Smooth muscle cell (in vitro differentiated cells): ENCODE results near the gene MYBL2. TPM values are rescaled to one million over a fixed set of nuclear protein-coding genes. Genes with fewer than 3 reads are reported as not detected.

ENCODE experiments used
- DNase-seq: peaks from one replicate; lab custom pipeline; 2025; ENCODE audit not compliant: unreplicated experiment; lab: John Stamatoyannopoulos, UW
- H2AFZ ChIP-seq: fragments of 200-600 bp; sonication (generic); 2 replicates; pipeline ENCODE4 v1.6.0; 2016; ENCODE audit warnings: antibody characterized with exemption, low read depth, mild to moderate bottlenecking
- H3F3A ChIP-seq: fragments of 200-600 bp; sonication (generic); 2 replicates; pipeline ENCODE4 v1.6.0; 2017; ENCODE audit warnings: antibody characterized with exemption, low read depth
- H3K27ac ChIP-seq: fragments of 200-600 bp; sonication (generic); 2 replicates; pipeline ENCODE4 v1.5.1; 2016; ENCODE audit warnings: low read depth, mild to moderate bottlenecking
- H3K27me3 ChIP-seq: fragments of 200-600 bp; sonication (generic); 2 replicates; pipeline ENCODE4 v1.6.1; 2016; ENCODE audit warnings: low read depth, mild to moderate bottlenecking
- H3K36me3 ChIP-seq: fragments of 200-600 bp; sonication (generic); 2 replicates; pipeline ENCODE4 v1.5.1; 2016; ENCODE audit warnings: low read depth
- H3K4me1 ChIP-seq: fragments of 200-600 bp; sonication (generic); 2 replicates; pipeline ENCODE4 v1.5.1; 2016; ENCODE audit warnings: low read depth
- H3K4me2 ChIP-seq: fragments of 200-600 bp; sonication (generic); 2 replicates; pipeline ENCODE4 v1.6.0; 2016; ENCODE audit warnings: mild to moderate bottlenecking
- H3K4me3 ChIP-seq: fragments of 200-600 bp; sonication (generic); 2 replicates; pipeline ENCODE4 v1.5.1; 2016; ENCODE audit warnings: mild to moderate bottlenecking
- H3K79me2 ChIP-seq: fragments of 200-600 bp; sonication (generic); 2 replicates; pipeline ENCODE4 v1.6.0; 2016; ENCODE audit warnings: low read depth, mild to moderate bottlenecking
- H3K9ac ChIP-seq: fragments of 200-600 bp; sonication (generic); 2 replicates; pipeline ENCODE4 v1.6.0; 2016; ENCODE audit warnings: low read depth
- H3K9me3 ChIP-seq: fragments of 200-600 bp; sonication (generic); replicated peaks from 2 replicates; pipeline ENCODE4 v1.5.1; 2016; ENCODE audit warnings: low read depth
- H4K20me1 ChIP-seq: fragments of 200-600 bp; sonication (generic); 2 replicates; pipeline ENCODE4 v1.6.0; 2016; ENCODE audit warnings: low read depth
- WGBS: methylation state at CpG from one replicate; pipeline ENCODE4 v1.1.7; 2016; ENCODE audit warnings: low lambda C conversion rate; 5-methylcytosine and 5-hydroxymethylcytosine counted together
- polyA plus RNA-seq: library from polyadenylated mRNA; unstranded; fragments of >200 nt; fragmentation: Nextera tagmentation; extraction: Ambion mirVana; gene quantifications from 2 replicates; pipeline ENCODE4 v1.2.1, GENCODE V29; 2016
- total RNA-seq: library from RNA; depleted of rRNA; stranded (reverse); fragments of >200 nt; gene quantifications from 2 replicates; pipeline ENCODE4 v1.2.3, GENCODE V29; 2014
- TF ChIP-seq, protein P1 (sequence below): fragments of 200-600 bp; sonication (generic); IDR thresholded peaks from 2 replicates; pipeline ENCODE4 v1.5.1; 2017; ENCODE audit warnings: borderline replicate concordance, mild to moderate bottlenecking, antibody characterized with exemption; ENCODE audit not compliant: insufficient read depth, poor library complexity, severe bottlenecking

The MYBL2 gene
- total and polyA plus RNA-seq, 2 experiments from 2014 or later: 8.6 to 26.2 TPM

DNA sequence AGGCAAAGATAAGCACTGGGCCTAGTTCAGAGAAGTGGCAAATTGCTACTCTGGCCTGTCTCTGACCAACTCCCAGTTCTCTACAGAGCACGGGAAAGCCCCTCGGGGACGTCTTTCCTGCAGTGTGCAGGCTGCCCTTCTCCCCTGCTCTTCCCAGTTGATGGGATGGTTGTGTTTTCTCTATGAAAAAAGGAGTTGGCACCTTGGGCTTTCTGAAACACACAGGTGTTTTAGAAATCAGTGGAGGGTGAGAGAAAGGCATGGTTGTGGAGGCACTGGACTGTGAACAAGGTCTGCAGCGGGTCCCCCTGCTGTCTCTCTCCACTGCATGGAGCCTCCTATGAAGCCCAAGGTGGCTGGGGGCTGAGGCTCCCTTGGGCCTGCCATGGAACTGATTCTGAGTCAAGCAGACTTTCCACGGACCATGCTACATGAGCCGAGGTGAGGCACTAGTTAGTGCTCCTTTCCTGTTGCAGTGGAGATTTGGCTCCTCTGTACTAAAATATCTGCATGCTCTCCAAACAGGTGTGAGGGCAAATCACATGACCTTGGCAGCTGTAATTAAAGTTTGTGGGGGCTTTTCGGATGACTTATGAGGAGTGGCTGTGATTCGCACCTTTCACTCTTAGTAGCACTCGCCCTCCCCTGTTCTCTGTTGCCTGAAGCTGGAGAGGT is 43.6 kb downstream of the MYBL2 start:
- Histone ChIP-seq H3K79me2 (no peaks in the 10 kb centered on the region), H3K4me1 (no peaks in the 10 kb centered on the region), H3K27me3 (no peaks in the 10 kb centered on the region), H3F3A (no peaks in the 10 kb centered on the region), H3K27ac (no peak overlapping the region), H3K9ac (no peak overlapping the region), H2AFZ (no peak overlapping the region), H4K20me1 (no peaks in the 10 kb centered on the region), H3K4me3 (no peak overlapping the region), H3K36me3 (no peaks in the 10 kb centered on the region), H3K9me3 (no peaks in the 10 kb centered on the region), H3K4me2 (no peak overlapping the region)
- no peak for DNase-seq
- TF ChIP-seq, protein P1, sequence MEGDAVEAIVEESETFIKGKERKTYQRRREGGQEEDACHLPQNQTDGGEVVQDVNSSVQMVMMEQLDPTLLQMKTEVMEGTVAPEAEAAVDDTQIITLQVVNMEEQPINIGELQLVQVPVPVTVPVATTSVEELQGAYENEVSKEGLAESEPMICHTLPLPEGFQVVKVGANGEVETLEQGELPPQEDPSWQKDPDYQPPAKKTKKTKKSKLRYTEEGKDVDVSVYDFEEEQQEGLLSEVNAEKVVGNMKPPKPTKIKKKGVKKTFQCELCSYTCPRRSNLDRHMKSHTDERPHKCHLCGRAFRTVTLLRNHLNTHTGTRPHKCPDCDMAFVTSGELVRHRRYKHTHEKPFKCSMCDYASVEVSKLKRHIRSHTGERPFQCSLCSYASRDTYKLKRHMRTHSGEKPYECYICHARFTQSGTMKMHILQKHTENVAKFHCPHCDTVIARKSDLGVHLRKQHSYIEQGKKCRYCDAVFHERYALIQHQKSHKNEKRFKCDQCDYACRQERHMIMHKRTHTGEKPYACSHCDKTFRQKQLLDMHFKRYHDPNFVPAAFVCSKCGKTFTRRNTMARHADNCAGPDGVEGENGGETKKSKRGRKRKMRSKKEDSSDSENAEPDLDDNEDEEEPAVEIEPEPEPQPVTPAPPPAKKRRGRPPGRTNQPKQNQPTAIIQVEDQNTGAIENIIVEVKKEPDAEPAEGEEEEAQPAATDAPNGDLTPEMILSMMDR: no peak
- 97% methylated on average over 9 of the region's 9 CpGs for WGBS

- Histone ChIP-seq H3K4me2 (no peak overlapping the region), H3K27ac (no peak overlapping the region), H3F3A (no peaks in the 10 kb centered on the region), H3K79me2 (no peaks in the 10 kb centered on the region), H3K27me3 (no peaks in the 10 kb centered on the region), H2AFZ (no peak overlapping the region), H3K4me3 (no peak overlapping the region), H3K9me3 (no peaks in the 10 kb centered on the region), H3K9ac (no peak overlapping the region), H4K20me1 (no peaks in the 10 kb centered on the region), H3K4me1 (no peaks in the 10 kb centered on the region), H3K36me3 (no peaks in the 10 kb centered on the region)
- WGBS: 96% methylated on average over 15 of the region's 15 CpGs
- TF ChIP-seq, protein P1: no peak
- DNase-seq: no peak
Measured at GRCh38 chr20:43711098-43711654, 44.3 kb downstream of the MYBL2 start.

DNA sequence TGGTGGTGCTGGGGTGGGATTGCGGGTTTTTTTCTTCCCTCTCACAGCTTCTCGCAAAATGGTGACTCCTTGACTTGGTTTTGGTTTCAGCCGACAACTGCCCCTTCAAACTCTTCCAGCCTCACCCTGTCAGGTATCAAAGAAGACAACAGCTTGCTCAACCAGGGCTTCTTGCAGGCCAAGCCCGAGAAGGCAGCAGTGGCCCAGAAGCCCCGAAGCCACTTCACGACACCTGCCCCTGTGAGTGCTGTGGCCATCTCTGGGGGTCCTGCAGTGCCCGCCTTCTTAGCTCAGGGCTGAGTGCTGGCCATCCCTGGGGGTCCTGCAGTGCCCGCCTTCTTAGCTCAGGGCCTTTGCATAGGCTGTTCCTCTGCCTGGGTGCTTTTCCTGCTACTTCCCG is 48.1 kb downstream of the MYBL2 start:
- no peak overlapping the region for H3K27ac ChIP-seq
- DNase-seq: no peak
- H2AFZ ChIP-seq: no peak overlapping the region
- no peaks in the 10 kb centered on the region for H3K79me2 ChIP-seq
- WGBS: over 99% methylated on average over 9 of the region's 9 CpGs
- no peaks in the 10 kb centered on the region for H3K4me1 ChIP-seq
- H3K9me3 ChIP-seq: no peaks in the 10 kb centered on the region
- TF ChIP-seq, protein P1: no peak
- no peak overlapping the region for H3K4me2 ChIP-seq
- H4K20me1 ChIP-seq: no peaks in the 10 kb centered on the region
- no peak overlapping the region for H3K4me3 ChIP-seq
- no peaks in the 10 kb centered on the region for H3K36me3 ChIP-seq
- no peak overlapping the region for H3K9ac ChIP-seq
- H3F3A ChIP-seq: no peaks in the 10 kb centered on the region
- no peaks in the 10 kb centered on the region for H3K27me3 ChIP-seq

DNA sequence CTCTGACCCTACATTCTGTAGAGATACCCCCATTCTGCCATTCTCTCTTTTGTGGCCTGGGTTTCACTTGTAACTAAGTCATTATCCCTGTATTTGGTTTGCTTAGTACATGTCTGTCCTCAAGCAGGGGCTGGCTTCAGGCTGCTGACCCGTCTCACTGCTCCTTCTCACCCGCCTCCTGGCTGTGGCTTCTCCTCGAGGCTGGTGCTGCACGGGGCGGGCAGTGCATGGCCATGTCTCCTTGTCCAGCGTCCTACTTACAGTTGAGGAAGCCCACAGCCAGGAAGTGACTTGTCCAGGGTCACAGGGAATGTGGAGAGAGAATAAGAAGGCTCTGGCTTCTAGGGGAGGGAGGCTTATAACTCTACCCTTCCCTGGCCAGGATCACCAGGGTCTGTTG is 48.6 kb downstream of the MYBL2 start:
- Histone ChIP-seq H2AFZ (no peak overlapping the region), H3K27ac (no peak overlapping the region), H3K36me3 (no peaks in the 10 kb centered on the region), H3K4me1 (no peaks in the 10 kb centered on the region), H4K20me1 (no peaks in the 10 kb centered on the region), H3K4me3 (no peak overlapping the region), H3K9ac (no peak overlapping the region), H3K4me2 (no peak overlapping the region), H3K9me3 (no peaks in the 10 kb centered on the region), H3K27me3 (no peaks in the 10 kb centered on the region), H3F3A (no peaks in the 10 kb centered on the region), H3K79me2 (no peaks in the 10 kb centered on the region)
- no peak for DNase-seq
- WGBS: 97% methylated on average over 6 of the region's 6 CpGs
- TF ChIP-seq, protein P1: no peak
